ENCODE results near the gene TTC7B.

GRCh38 chr14:90778571-90779255, 37.5 kb downstream of the TTC7B start:
- TF ChIP-seq FOXO1 (CRISPR knock-in tag; IDR thresholded peaks at IDR 0.05) (no peak), NCOA2 (CRISPR knock-in tag; IDR thresholded peaks at IDR 0.05) (no peak), RFX5 (IDR thresholded peaks at IDR 0.05; ENCODE audit: low read depth, low read length) (no peak), EP300 (IDR thresholded peaks at IDR 0.05; ENCODE audit: low read depth in 2 of 2, low read length in 2 of 2) (no peak), EP300 (CRISPR knock-in tag; IDR thresholded peaks at IDR 0.05; ENCODE audit: borderline replicate concordance) (no peak), POLR2A (IDR thresholded peaks at IDR 0.05; ENCODE audit: insufficient read depth in 1 of 2, low read depth in 2 of 2, low read length in 2 of 2) (no peak), KAT7 (CRISPR knock-in tag; IDR thresholded peaks at IDR 0.05; ENCODE audit: borderline replicate concordance) (no peak), SIN3A (IDR thresholded peaks at IDR 0.05; ENCODE audit: borderline replicate concordance, low read depth, low read length) (no peak), RAD21 (CRISPR knock-in tag; IDR thresholded peaks at IDR 0.05) (no peak)
